Transverse colon (tissue), 4 donors: ENCODE data around the gene GPM6B. TPM values are rescaled to one million over a fixed set of nuclear protein-coding genes. Genes with fewer than 3 reads are reported as not detected.

Source experiments
- DNase-seq: peaks from one replicate; pipeline ENCODE4 v3.0.0-alpha.2; 2019
- H3K27ac ChIP-seq, 4 donors: fragments of 200-600 bp; sonication (generic); 2 replicates each; pipeline ENCODE4 v1.5.1; 2016 to 2018; ENCODE audit warnings: inconsistent platforms in 4 of 4
- H3K27me3 ChIP-seq: fragments of 200-600 bp; sonication (generic); 2 replicates; pipeline ENCODE4 v1.5.1; 2017; ENCODE audit warnings: inconsistent platforms
- H3K36me3 ChIP-seq, 4 donors: fragments of 200-600 bp; sonication (generic); 2 replicates each; pipeline ENCODE4 v1.5.1; 2017 to 2019; ENCODE audit warnings: inconsistent platforms in 4 of 4
- H3K4me1 ChIP-seq, 4 donors: fragments of 200-600 bp; sonication (generic); 2 replicates each; pipeline ENCODE4 v1.5.1; 2017 to 2020; ENCODE audit warnings: inconsistent platforms in 4 of 4
- H3K4me3 ChIP-seq, 4 donors: fragments of 200-600 bp; sonication (generic); 1 replicate in 1 of 4; 2 replicates in 3 of 4; pipeline versions ENCODE4 v1.5.1 to v1.6.1; 2017 to 2019; ENCODE audit warnings: inconsistent platforms in 4 of 4
- H3K9me3 ChIP-seq, 2 donors: fragments of 200-600 bp; sonication (generic); 2 replicates each; pipeline ENCODE4 v1.5.1; 2017 to 2019; ENCODE audit warnings: inconsistent platforms in 2 of 2
- CTCF ChIP-seq, 5 experiments: fragments of 200-600 bp in 3 of 5; fragments of 450-650 bp in 2 of 5; sonication (generic) in 3 of 5; IDR thresholded peaks; 1 replicate in 2 of 5; 2 replicates in 3 of 5; pipeline ENCODE4 v1.5.1; 2016 to 2017; ENCODE audit warnings: antibody characterized with exemption in 5 of 5, inconsistent platforms in 3 of 5, mild to moderate bottlenecking in 2 of 5, moderate library complexity in 1 of 5
- EP300 ChIP-seq: sonication (generic); formaldehyde crosslinking; IDR thresholded peaks from one replicate; pipeline ENCODE4 v1.6.1; 2017; ENCODE audit warnings: antibody characterized with exemption, low read depth
- POLR2A ChIP-seq: fragments of 450-650 bp; IDR thresholded peaks from one replicate; pipeline ENCODE4 v1.6.1; 2016; ENCODE audit warnings: antibody characterized with exemption, mild to moderate bottlenecking, moderate library complexity
- POLR2AphosphoS5 ChIP-seq, 3 donors: sonication (generic); formaldehyde crosslinking; IDR thresholded peaks; one replicate each; pipeline ENCODE4 v1.6.1; 2016; ENCODE audit warnings: antibody characterized with exemption in 3 of 3
- WGBS, 2 donors: methylation state at CpG; one replicate each; pipeline ENCODE4 v1.1.5; 2018; ENCODE audit warnings: low coverage in 1 of 2; 5-methylcytosine and 5-hydroxymethylcytosine counted together
- in situ Hi-C, 4 donors: fragments of 200-750 bp; cut with MboI; loops; one replicate each; pipeline versions ENCODE4 v1.15.0 to v1.15.1; 2017; ENCODE audit warnings: low sequenced_read_pairs in 3 of 4, low pct_ligation_motif_present in 1 of 4, low pct_unique_long_range_greater_than_20kb in 1 of 4
- intact Hi-C: fragments of 100-400 bp; cut with DNase I; formaldehyde crosslinking; loops from one replicate; pipeline ENCODE4 v1.15.1; 2023; ENCODE audit warnings: low total_unique reads
- total RNA-seq, 4 donors: library from RNA; depleted of rRNA; stranded (reverse); fragments of >200 nt; gene quantifications; one replicate each; pipeline ENCODE4 v1.1.0, GENCODE V29; 2016

GPM6B gene
- total RNA-seq, 4 donors from 2014 or later: 1.5 to 7.6 (median 5.0) TPM

GRCh38 chrX:13742397-13743176 is 74.3 kb downstream of the GPM6B start:
- no peaks in the 10 kb centered on the region for H3K4me1 ChIP-seq
- H3K4me3 ChIP-seq: no peak overlapping the region
- intact Hi-C loops (no loop called here), in situ Hi-C loops (loop anchor here in 2 of 4 donors (5.0 to 25.0 kb wide), 2 partner anchors 80 to 295 kb away; partner anchors contain the start of gene GEMIN8 (in 1 of the 2))
- no peaks in the 10 kb centered on the region for H3K36me3 ChIP-seq
- 50 to 72% methylated on average over 1 to 13 of the region's 13 CpGs for WGBS, 2 donors
- H3K27ac ChIP-seq: peak overlapping the region; percentile 30 to 58 (median 56)
- H3K9me3 ChIP-seq: no peaks in the 10 kb centered on the region
- H3K27me3 ChIP-seq: no peaks in the 10 kb centered on the region
- peak; percentile 15 for DNase-seq
- TF ChIP-seq POLR2A (no peak), CTCF (IDR thresholded peaks at IDR 0.05) (no peak), EP300 (no peak), POLR2AphosphoS5 (IDR thresholded peaks at IDR 0.05) (no peak)

- in situ Hi-C loops (loop anchor here in 2 of 4 donors (5.0 to 25.0 kb wide), 2 partner anchors 79 to 296 kb away; partner anchors contain the start of gene GEMIN8 (in 1 of the 2)), intact Hi-C loops (no loop called here)
- Histone ChIP-seq H3K27ac (no peak overlapping the region), H3K4me3 (no peak overlapping the region), H3K9me3 (no peaks in the 10 kb centered on the region), H3K36me3 (no peaks in the 10 kb centered on the region), H3K4me1 (peaks cover 0 to 4% (median 0%) of the 10 kb centered on the region in 4 donors), H3K27me3 (no peaks in the 10 kb centered on the region)
- TF ChIP-seq POLR2A (no peak), POLR2AphosphoS5 (IDR thresholded peaks at IDR 0.05) (no peak), CTCF (IDR thresholded peaks at IDR 0.05) (no peak), EP300 (no peak)
- WGBS, 2 donors: 62 to 79% methylated on average over 2 to 6 of the region's 6 CpGs
- no peak for DNase-seq
Observed at GRCh38 chrX:13741695-13742094, 75.2 kb downstream of the GPM6B start.

GRCh38 chrX:13734278-13735172 is 82.4 kb downstream of the GPM6B start, which contains the start of the genes OFD1 and TRAPPC2:
Gene OFD1 (plus strand): TSS chrX:13734748. CDS start chrX:13735072, 324 bp downstream.
Gene TRAPPC2 (minus strand): TSS chrX:13734620. CDS start chrX:13719963, 14,657 bp downstream.
- DNase-seq: peak; percentile 97
- Histone ChIP-seq H3K4me1 (peaks cover 0 to 33% (median 0%) of the 10 kb centered on the region in 4 donors), H3K4me3 (peak within 1 kb of the TSS; percentile 67 to 90 (median 82)), H3K36me3 (no peaks in the 10 kb centered on the region), H3K9me3 (no peaks in the 10 kb centered on the region), H3K27me3 (no peaks in the 10 kb centered on the region), H3K27ac (peak within 1 kb of the TSS; percentile 91 to 97 (median 95))
- TF ChIP-seq CTCF (IDR thresholded peaks at IDR 0.05) (peak in 1 of 5 experiments; percentile 16), POLR2A (peak; percentile 98), POLR2AphosphoS5 (IDR thresholded peaks at IDR 0.05) (peak; percentile 98 to 99 (median 98)), EP300 (no peak)
- WGBS, 2 donors: 5% methylated on average over 67 of the region's 75 CpGs; no CpG with 5 or more reads in 1 of the 2 donors
- intact Hi-C loops (loop anchor here (10.0 kb wide), 1 partner anchor 70 kb away; no protein-coding TSS in a partner anchor), in situ Hi-C loops (loop anchor here in 2 of 4 donors (10.0 to 25.0 kb wide), 2 partner anchors 80 to 303 kb away; partner anchors contain the start of genes GEMIN8 (in 1 of the 2) and TCEANC (in 1 of the 2))
